ENCODE data around the gene ADGRV1. TPM values are rescaled to one million over a fixed set of nuclear protein-coding genes. Genes with fewer than 3 reads are reported as not detected.

ADGRV1 gene
- total RNA-seq, 1 experiment from 2014 or later: 64.8 TPM

DNA sequence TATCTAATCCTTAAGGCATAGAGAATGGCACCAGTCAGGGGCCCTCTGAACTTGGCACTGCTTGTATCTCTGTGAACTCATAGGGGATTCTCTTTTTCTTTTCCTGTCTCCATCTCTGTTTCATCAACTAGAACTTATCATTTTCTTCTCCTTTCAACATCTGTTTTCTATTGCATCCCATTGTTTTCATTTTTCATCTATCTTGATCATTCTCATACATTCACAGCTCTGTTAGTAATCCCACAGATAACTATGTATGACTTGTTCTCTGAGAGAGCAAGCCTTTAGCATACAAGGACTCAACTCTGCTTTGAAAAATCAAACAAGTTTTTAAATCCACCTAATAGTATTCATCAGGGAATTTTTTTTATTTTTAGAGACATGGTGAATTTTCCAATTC is 560.2 kb downstream of the ADGRV1 start:
- Histone ChIP-seq H4K91ac (ENCODE audit: insufficient read length, low read depth, low read length) (no peak overlapping the region), H3K27ac (ENCODE audit: insufficient read length, low read depth, low read length) (no peak overlapping the region), H3K18ac (ENCODE audit: insufficient read length, low read depth, low read length) (no peak overlapping the region), H3K4ac (ENCODE audit: low read depth, low read length) (no peak overlapping the region), H3K9ac (ENCODE audit: extremely low read depth, insufficient read length, low read length) (no peak overlapping the region), H2BK20ac (ENCODE audit: low read depth, low read length, poor library complexity, severe bottlenecking) (no peak overlapping the region), H4K5ac (ENCODE audit: insufficient read length, low read depth, low read length) (no peak overlapping the region), H3K23ac (ENCODE audit: insufficient read length, low read depth, low read length) (no peak overlapping the region), H3K56ac (ENCODE audit: insufficient read length, low read depth, low read length) (no peak overlapping the region), H2BK120ac (ENCODE audit: low read depth, low read length, poor library complexity, severe bottlenecking) (no peak overlapping the region), H2AK5ac (ENCODE audit: insufficient read length, low read length) (no peak overlapping the region), H3K9me3 (ENCODE audit: control insufficient read depth, low read depth, low read length) (no peaks in the 10 kb centered on the region), H3K23me2 (ENCODE audit: insufficient read length, low read depth, low read length, poor library complexity, severe bottlenecking) (no peaks in the 10 kb centered on the region), H2AFZ (ENCODE audit: low read length) (no peak overlapping the region), H4K20me1 (ENCODE audit: control insufficient read depth, insufficient read depth, insufficient read length) (no peaks in the 10 kb centered on the region), H4K8ac (replicated peaks; ENCODE audit: insufficient read length, low read depth, low read length) (no peak overlapping the region), H2BK15ac (ENCODE audit: low read depth, low read length) (no peak overlapping the region), H3K14ac (ENCODE audit: insufficient read depth, low read length) (no peak overlapping the region), H3K27me3 (ENCODE audit: insufficient read depth, low read length) (no peaks in the 10 kb centered on the region), H3K79me1 (ENCODE audit: insufficient read depth, low read depth, low read length, poor library complexity, severe bottlenecking) (no peaks in the 10 kb centered on the region), H3T11ph (ENCODE audit: low read length) (no peak overlapping the region), H3K4me1 (ENCODE audit: insufficient read depth, low read length) (no peaks in the 10 kb centered on the region), H3K4me2 (ENCODE audit: insufficient read depth, insufficient read length, low read length) (no peak overlapping the region), H2BK12ac (ENCODE audit: insufficient read length, low read depth, low read length) (no peak overlapping the region), H3K79me2 (ENCODE audit: insufficient read depth, low read length) (no peaks in the 10 kb centered on the region), H2BK5ac (ENCODE audit: insufficient read length, low read length) (no peak overlapping the region)
- H3K27ac Mint-ChIP-seq: no peak overlapping the region
- H3K36me3 Mint-ChIP-seq (ENCODE audit: insufficient read depth in 1 of 3, low read depth in 3 of 3): peaks cover 0 to 2% (median 0%) of the 10 kb centered on the region in 3 experiments; a peak in 2 of 7 replicates
- no peaks in the 10 kb centered on the region for H3K9me3 Mint-ChIP-seq
- no peaks in the 10 kb centered on the region for H3K27me3 Mint-ChIP-seq (ENCODE audit: low read depth)
- peaks cover 5 to 18% of the 10 kb centered on the region in 2 experiments for H3K4me1 Mint-ChIP-seq
- no peak for DNase-seq
- H3K4me3 Mint-ChIP-seq: no peak overlapping the region
- TF ChIP-seq, protein P1, sequence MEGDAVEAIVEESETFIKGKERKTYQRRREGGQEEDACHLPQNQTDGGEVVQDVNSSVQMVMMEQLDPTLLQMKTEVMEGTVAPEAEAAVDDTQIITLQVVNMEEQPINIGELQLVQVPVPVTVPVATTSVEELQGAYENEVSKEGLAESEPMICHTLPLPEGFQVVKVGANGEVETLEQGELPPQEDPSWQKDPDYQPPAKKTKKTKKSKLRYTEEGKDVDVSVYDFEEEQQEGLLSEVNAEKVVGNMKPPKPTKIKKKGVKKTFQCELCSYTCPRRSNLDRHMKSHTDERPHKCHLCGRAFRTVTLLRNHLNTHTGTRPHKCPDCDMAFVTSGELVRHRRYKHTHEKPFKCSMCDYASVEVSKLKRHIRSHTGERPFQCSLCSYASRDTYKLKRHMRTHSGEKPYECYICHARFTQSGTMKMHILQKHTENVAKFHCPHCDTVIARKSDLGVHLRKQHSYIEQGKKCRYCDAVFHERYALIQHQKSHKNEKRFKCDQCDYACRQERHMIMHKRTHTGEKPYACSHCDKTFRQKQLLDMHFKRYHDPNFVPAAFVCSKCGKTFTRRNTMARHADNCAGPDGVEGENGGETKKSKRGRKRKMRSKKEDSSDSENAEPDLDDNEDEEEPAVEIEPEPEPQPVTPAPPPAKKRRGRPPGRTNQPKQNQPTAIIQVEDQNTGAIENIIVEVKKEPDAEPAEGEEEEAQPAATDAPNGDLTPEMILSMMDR (conservative IDR thresholded peaks at IDR 0.05): no peak

All from H9 (cell line).